Activated T-cell treated with anti-CD3 and anti-CD28 coated beads, Interleukin-2, amount 50 U/mL, for 4 hours (primary cell): Measurements from ENCODE around the gene LCE2C. TPM values are rescaled to one million over a fixed set of nuclear protein-coding genes. Genes with fewer than 3 reads are reported as not detected.
"Not testable (repeated sequence)": the region's sequence is repeated elsewhere in the genome, so short reads cannot be mapped to it uniquely, and the experiment has no call there.

Experiments
- ATAC-seq, 2 donors: fragments of 200-7000 bp; cut with Tn5 transposase; one replicate each; pipeline ENCODE4 v1.10.0; 2021
- DNase-seq: peaks from one replicate; pipeline ENCODE4 v3.0.0-alpha.2; 2020
- H3K27me3 Mint-ChIP-seq: one replicate; pipeline ENCODE4 v1.8.0; 2021; ENCODE audit warnings: low read depth, mixed read lengths
- H3K36me3 Mint-ChIP-seq: one replicate; pipeline ENCODE4 v1.8.0; 2022; ENCODE audit warnings: mixed read lengths; ENCODE audit not compliant: insufficient read depth
- H3K4me1 Mint-ChIP-seq: one replicate; pipeline ENCODE4 v1.8.0; 2021; ENCODE audit warnings: low read depth, mixed read lengths
- H3K4me3 Mint-ChIP-seq: one replicate; pipeline ENCODE4 v1.8.0; 2021; ENCODE audit warnings: mild to moderate bottlenecking, moderate library complexity, mixed read lengths
- H3K9me3 Mint-ChIP-seq: one replicate; pipeline ENCODE4 v1.8.0; 2021; ENCODE audit warnings: mixed read lengths
- total RNA-seq, 3 donors: library from RNA; stranded (reverse); gene quantifications; one replicate each; pipeline ENCODE4 v1.2.1, GENCODE V29; 2021

The LCE2C gene
- total RNA-seq, 3 donors from 2014 or later, result not detected

- Mint-ChIP-seq H3K27me3 (peaks cover 22% of the 10 kb centered on the region), H3K9me3 (no peaks in the 10 kb centered on the region), H3K4me1 (no peaks in the 10 kb centered on the region), H3K4me3 (no peak overlapping the region), H3K36me3 (no peaks in the 10 kb centered on the region)
- ATAC-seq (no peak), DNase-seq (no peak)
Observed at GRCh38 chr1:152681616-152682015, 6.5 kb downstream of the LCE2C start.

DNA sequence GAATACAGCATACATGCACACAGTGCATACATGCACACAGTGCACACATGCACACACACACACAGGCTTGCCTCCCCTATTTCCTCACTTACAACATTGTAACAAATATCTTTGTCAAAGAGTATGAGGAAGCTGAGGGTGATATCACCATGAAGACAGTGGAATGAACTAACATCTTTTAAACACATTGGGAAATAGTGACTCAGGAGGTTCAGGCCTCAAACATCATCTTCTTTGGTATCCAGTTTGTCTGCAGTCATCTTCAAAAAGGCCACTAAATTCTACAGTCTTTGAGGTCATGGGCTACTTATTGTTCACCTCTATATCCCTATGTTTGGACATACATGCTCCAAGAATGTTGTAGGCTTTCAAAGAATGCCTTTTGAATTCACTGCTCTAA is 8.8 kb downstream of the LCE2C start:
- Mint-ChIP-seq H3K4me3 (no peak overlapping the region), H3K36me3 (no peaks in the 10 kb centered on the region), H3K27me3 (peaks cover 37% of the 10 kb centered on the region), H3K4me1 (no peaks in the 10 kb centered on the region), H3K9me3 (no peaks in the 10 kb centered on the region)
- DNase-seq (no peak), ATAC-seq (no peak)

GRCh38 chr1:152685823-152686222 is 10.7 kb downstream of the LCE2C start, which contains the start of gene LCE2B:
Gene LCE2B (plus strand): TSS chr1:152686123. CDS start chr1:152686844, 721 bp downstream.
- H3K4me3 Mint-ChIP-seq, H3K4me1 Mint-ChIP-seq, DNase-seq, H3K36me3 Mint-ChIP-seq, H3K9me3 Mint-ChIP-seq, ATAC-seq: not testable (repeated sequence)
- peaks cover 46% of the 10 kb centered on the region for H3K27me3 Mint-ChIP-seq

DNA sequence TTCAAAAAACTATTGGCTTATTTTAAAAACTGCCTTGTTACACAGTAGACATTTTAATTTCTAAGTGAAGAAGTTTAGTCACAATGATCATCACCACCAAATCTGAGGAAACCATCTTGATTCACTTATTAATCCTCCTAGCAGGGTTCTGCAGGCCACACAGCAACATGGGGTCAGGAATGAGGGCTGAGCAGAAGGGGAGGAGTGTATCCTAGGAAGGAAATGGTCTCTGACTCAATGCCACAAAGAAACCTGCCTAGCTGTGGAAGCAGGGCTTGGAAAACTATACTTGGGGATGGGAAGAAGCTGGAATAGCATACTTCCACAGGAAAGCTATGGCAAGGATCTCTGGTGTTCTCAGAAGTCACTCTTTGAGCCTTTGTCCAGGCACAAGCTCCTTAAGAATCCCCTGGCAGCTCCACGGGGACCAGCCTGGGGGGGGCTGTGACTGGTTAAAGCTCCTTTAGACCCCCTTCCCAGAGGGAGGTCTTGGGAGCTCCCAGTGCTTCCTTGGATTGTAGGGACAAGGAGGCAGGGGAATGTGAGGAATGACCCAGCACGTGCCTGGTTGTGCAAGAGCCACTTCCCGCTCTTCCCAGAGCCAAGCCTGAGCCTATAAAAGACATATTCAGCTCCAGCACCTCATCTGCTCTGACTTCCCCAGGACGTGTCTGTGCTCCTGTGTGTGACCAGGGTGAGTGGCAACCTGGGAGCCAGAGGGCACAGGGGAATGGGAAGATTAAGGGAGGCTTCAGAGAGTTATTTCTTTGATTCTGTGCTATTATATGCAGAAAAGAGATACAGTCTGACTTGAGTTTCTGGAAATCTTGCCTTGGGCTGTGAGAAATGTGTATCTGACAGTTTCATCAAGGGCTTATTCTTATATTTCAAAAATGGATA is 22.9 kb downstream of the LCE2C start, which contains the start of gene LCE2A:
Gene LCE2A, plus strand, starts transcription at position 645 of the 900 bp plus-strand sequence. CDS start 557 bp downstream, outside the sequence.
- DNase-seq (no peak), ATAC-seq (no peak)
- H3K27me3 Mint-ChIP-seq, result peaks cover 6% of the 10 kb centered on the region
- H3K4me3 Mint-ChIP-seq, result no peak within 1 kb of the TSS
- no peaks in the 10 kb centered on the region for H3K36me3 Mint-ChIP-seq
- H3K9me3 Mint-ChIP-seq, result no peaks in the 10 kb centered on the region
- H3K4me1 Mint-ChIP-seq, result no peaks in the 10 kb centered on the region

DNA sequence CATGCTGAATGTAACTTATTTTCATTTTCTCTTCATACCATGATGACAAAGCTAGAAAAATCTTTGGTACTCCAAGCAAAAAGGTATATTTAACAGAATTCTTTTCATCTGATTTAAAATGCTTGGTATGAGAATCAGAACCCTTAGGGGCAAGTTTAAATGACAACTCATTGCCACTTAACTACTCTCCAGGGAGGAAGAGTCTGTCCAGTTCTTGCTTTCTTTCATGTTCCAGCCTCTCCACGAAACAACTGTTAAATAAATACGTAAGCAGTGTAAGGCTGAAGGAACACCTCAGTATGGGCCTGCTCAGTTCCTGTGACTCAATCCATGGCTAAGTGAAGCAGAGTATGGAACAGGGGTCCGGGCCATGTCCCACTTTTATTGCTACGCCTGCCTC is 24.7 kb downstream of the LCE2C start:
- DNase-seq, result no peak
- Mint-ChIP-seq H3K4me1 (no peaks in the 10 kb centered on the region), H3K4me3 (no peak overlapping the region), H3K9me3 (peaks cover 4% of the 10 kb centered on the region), H3K27me3 (peaks cover 2% of the 10 kb centered on the region), H3K36me3 (no peaks in the 10 kb centered on the region)
- no peak for ATAC-seq

DNA sequence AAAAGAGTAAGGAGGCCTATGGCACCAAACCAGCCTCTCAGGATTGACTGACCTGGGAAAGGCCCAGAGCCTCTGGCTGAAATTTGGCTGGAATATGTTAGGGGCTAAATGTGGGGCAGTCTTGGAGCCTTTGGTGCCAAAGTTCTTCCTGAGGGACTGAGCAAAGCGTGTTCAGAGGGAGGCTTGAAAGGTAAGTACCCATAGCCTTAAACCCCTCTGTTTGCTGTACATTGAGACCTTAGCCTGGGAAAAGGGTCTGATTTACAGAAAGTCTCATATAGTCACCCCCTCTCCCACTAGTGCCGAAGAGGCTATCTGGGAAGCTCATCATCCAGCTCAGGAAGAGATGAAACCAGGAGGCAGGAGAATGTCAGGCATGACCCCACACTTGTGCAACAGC is 32.8 kb downstream of the LCE2C start, which contains the start of gene LCE4A:
Gene LCE4A, plus strand, starts transcription at position 301 of the 400 bp plus-strand sequence. CDS start 916 bp downstream, outside the sequence.
- H3K4me1 Mint-ChIP-seq, result no peaks in the 10 kb centered on the region
- H3K27me3 Mint-ChIP-seq, result peaks cover 13% of the 10 kb centered on the region
- H3K36me3 Mint-ChIP-seq, result no peaks in the 10 kb centered on the region
- no peak within 1 kb of the TSS for H3K4me3 Mint-ChIP-seq
- DNase-seq (no peak), ATAC-seq (no peak)
- peaks cover 4% of the 10 kb centered on the region for H3K9me3 Mint-ChIP-seq

GRCh38 chr1:152718238-152718637 is 43.2 kb downstream of the LCE2C start:
- no peaks in the 10 kb centered on the region for H3K4me1 Mint-ChIP-seq
- no peak for DNase-seq
- H3K27me3 Mint-ChIP-seq, result peaks cover 8% of the 10 kb centered on the region
- H3K36me3 Mint-ChIP-seq, result no peaks in the 10 kb centered on the region
- no peak for ATAC-seq
- H3K4me3 Mint-ChIP-seq, result no peak overlapping the region
- H3K9me3 Mint-ChIP-seq, result no peaks in the 10 kb centered on the region

GRCh38 chr1:152725261-152725660 is 50.2 kb downstream of the LCE2C start:
- Mint-ChIP-seq H3K27me3 (peaks cover 11% of the 10 kb centered on the region), H3K4me1 (no peaks in the 10 kb centered on the region), H3K36me3 (no peaks in the 10 kb centered on the region), H3K9me3 (no peaks in the 10 kb centered on the region), H3K4me3 (no peak overlapping the region)
- DNase-seq (no peak), ATAC-seq (no peak)

Other genes starting within 250 kb of the LCE2C start
- not detected for gene LCE5A, start 164.5 kb upstream of the LCE2C start, total RNA-seq
- gene CRCT1, start 160.8 kb upstream of the LCE2C start, total RNA-seq, result not detected
- gene LCE3E, start 108.5 kb upstream of the LCE2C start, total RNA-seq, result not detected
- gene LCE3D, start 94.8 kb upstream of the LCE2C start, total RNA-seq, result not detected
- not detected for gene LCE3C, start 75.0 kb upstream of the LCE2C start, total RNA-seq
- gene LCE3B, start 61.5 kb upstream of the LCE2C start, total RNA-seq, result not detected
- not detected for gene LCE3A, start 52.2 kb upstream of the LCE2C start, total RNA-seq
- gene LCE2D, start 11.9 kb upstream of the LCE2C start, total RNA-seq, result not detected
- gene LCE2B, start 10.8 kb downstream of the LCE2C start, total RNA-seq, result not detected
- gene LCE2A, start 23.1 kb downstream of the LCE2C start, total RNA-seq, result not detected
- not detected for gene LCE4A, start 32.9 kb downstream of the LCE2C start, total RNA-seq
- gene KPRP, start 82.7 kb downstream of the LCE2C start, total RNA-seq, result not detected
- not detected for gene LCE1F, start 99.9 kb downstream of the LCE2C start, total RNA-seq
- not detected for gene LCE1E, start 111.0 kb downstream of the LCE2C start, total RNA-seq
- not detected for gene LCE1D, start 121.4 kb downstream of the LCE2C start, total RNA-seq
- not detected for gene LCE1C, start 131.4 kb downstream of the LCE2C start, total RNA-seq
- gene LCE1B, start 136.7 kb downstream of the LCE2C start, total RNA-seq, result not detected
- not detected for gene LCE1A, start 152.2 kb downstream of the LCE2C start, total RNA-seq
- gene LCE6A, start 167.6 kb downstream of the LCE2C start, total RNA-seq, result not detected
- gene LCE7A, start 184.7 kb downstream of the LCE2C start, total RNA-seq, result not detected
- gene SMCP, start 203.0 kb downstream of the LCE2C start, total RNA-seq, result not detected
- not detected for gene IVL, start 233.3 kb downstream of the LCE2C start, total RNA-seq